ENCODE data around the gene KCNJ6. TPM values are rescaled to one million over a fixed set of nuclear protein-coding genes. Genes with fewer than 3 reads are reported as not detected.

Gene KCNJ6
- total RNA-seq, 2 donors from 2014 or later, result 0.33 TPM; not detected in 1

- no peak for DNase-seq
- H3K4me3 Mint-ChIP-seq, result no peak overlapping the region
- H3K4me3 ChIP-seq (ENCODE audit: low read length), result no peak overlapping the region
- H3K4me1 Mint-ChIP-seq, result peaks cover 5% of the 10 kb centered on the region
- no peaks in the 10 kb centered on the region for H3K36me3 ChIP-seq (ENCODE audit: control insufficient read depth, insufficient read depth, low read length)
- no peaks in the 10 kb centered on the region for H3K36me3 Mint-ChIP-seq (ENCODE audit: low read depth)
- H3K4me1 ChIP-seq (ENCODE audit: control insufficient read depth, insufficient read depth, low read length), result peaks cover 8% of the 10 kb centered on the region
- no peaks in the 10 kb centered on the region for H3K27me3 Mint-ChIP-seq (ENCODE audit: insufficient read depth)
- WGBS, 2 experiments (ENCODE audit: insufficient coverage in 1 of 2, insufficient read length in 1 of 2), result 88% methylated on average over 1 of the region's 1 CpG; no CpG with 5 or more reads in 1 of the 2 experiments
- H3K9me3 ChIP-seq (ENCODE audit: control insufficient read depth, low read length), result no peaks in the 10 kb centered on the region
- H3K9ac ChIP-seq (ENCODE audit: extremely low read depth, low read length, poor library complexity, severe bottlenecking), result no peak overlapping the region
- no peak overlapping the region for H3K27ac ChIP-seq (ENCODE audit: low read depth, low read length)
- no peak for TF ChIP-seq CTCF (conservative IDR thresholded peaks at IDR 0.05)
- no peak overlapping the region for H3K27ac Mint-ChIP-seq
- no peaks in the 10 kb centered on the region for H3K27me3 ChIP-seq (ENCODE audit: control insufficient read depth, insufficient read depth, low read length, poor library complexity, severe bottlenecking)
- H3K9me3 Mint-ChIP-seq, result peaks cover 7% of the 10 kb centered on the region
Observed at GRCh38 chr21:37804001-37804400, 112.3 kb downstream of the KCNJ6 start.

DNA sequence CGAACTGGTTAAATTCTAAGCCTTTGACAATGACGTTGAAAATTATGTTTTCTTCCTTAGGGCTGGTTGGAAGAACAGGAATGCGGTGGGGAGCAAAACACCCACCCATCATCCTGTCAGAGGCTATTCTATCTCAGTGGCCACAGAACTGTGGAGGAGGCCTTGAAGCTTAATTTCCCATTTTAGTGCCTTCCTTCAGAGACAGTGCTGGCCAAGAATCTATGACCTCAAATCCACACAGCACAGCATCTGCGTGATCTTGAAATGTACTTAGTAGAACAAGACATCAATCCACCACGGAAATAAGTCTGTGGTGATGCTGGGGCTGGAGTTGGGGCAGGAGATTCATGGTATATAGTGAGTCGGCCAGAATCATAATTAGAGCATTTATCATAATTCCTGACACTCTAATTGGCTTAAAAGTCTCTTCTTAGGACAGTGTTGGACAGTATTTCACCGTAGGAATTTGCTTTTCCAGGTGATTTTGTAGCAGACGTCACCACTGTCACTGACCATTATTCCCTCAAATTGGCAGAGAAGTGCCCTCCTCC lies 113.1 kb downstream of the KCNJ6 start:
- H3K9ac ChIP-seq (ENCODE audit: extremely low read depth, low read length, poor library complexity, severe bottlenecking), result no peak overlapping the region
- peaks cover 5% of the 10 kb centered on the region for H3K4me1 Mint-ChIP-seq
- no peaks in the 10 kb centered on the region for H3K36me3 ChIP-seq (ENCODE audit: control insufficient read depth, insufficient read depth, low read length)
- no peak for DNase-seq
- H3K4me3 ChIP-seq (ENCODE audit: low read length), result no peak overlapping the region
- no peaks in the 10 kb centered on the region for H3K27me3 ChIP-seq (ENCODE audit: control insufficient read depth, insufficient read depth, low read length, poor library complexity, severe bottlenecking)
- H3K36me3 Mint-ChIP-seq (ENCODE audit: low read depth), result no peaks in the 10 kb centered on the region
- H3K4me3 Mint-ChIP-seq, result no peak overlapping the region
- peaks cover 8% of the 10 kb centered on the region for H3K4me1 ChIP-seq (ENCODE audit: control insufficient read depth, insufficient read depth, low read length)
- H3K27ac Mint-ChIP-seq, result no peak overlapping the region
- H3K9me3 Mint-ChIP-seq, result peaks cover 7% of the 10 kb centered on the region
- no peaks in the 10 kb centered on the region for H3K9me3 ChIP-seq (ENCODE audit: control insufficient read depth, low read length)
- no peak overlapping the region for H3K27ac ChIP-seq (ENCODE audit: low read depth, low read length)
- H3K27me3 Mint-ChIP-seq (ENCODE audit: insufficient read depth), result no peaks in the 10 kb centered on the region
- 87 to 92% methylated on average over 4 to 8 of the region's 8 CpGs for WGBS, 2 experiments (ENCODE audit: insufficient coverage in 1 of 2, insufficient read length in 1 of 2)
- no peak for TF ChIP-seq CTCF (conservative IDR thresholded peaks at IDR 0.05)

DNA sequence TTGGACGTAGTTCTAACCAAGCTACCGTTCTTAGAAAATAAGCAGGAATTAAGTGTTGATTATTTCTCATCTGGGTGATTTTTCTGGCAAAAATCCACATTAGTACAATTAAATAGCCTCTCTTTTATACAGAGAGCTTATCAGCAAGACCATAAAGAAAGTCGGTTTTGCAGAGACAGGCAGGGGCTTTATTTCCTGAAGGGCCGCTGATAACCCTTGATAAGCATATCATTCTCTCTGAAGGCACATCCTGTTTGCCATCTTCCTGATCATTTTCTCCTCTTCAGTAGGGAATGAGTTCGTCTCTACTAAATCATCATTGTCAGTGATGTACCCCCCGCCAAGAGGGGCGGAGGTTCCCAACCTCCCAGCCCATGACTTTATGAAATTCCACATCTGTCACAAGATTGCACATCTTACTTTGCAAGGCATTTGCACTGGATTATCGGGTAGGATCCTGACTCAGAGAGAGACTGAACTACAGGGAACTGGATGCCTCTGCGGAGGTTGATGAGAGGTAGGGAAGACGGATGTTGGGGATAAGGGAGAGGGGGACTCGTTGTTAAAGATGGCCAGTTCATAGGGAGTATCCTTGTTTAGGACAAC lies 115.7 kb downstream of the KCNJ6 start:
- DNase-seq, result no peak
- Histone ChIP-seq H3K9ac (ENCODE audit: extremely low read depth, low read length, poor library complexity, severe bottlenecking) (no peak overlapping the region), H3K36me3 (ENCODE audit: control insufficient read depth, insufficient read depth, low read length) (no peaks in the 10 kb centered on the region), H3K9me3 (ENCODE audit: control insufficient read depth, low read length) (no peaks in the 10 kb centered on the region), H3K27ac (ENCODE audit: low read depth, low read length) (no peak overlapping the region), H3K27me3 (ENCODE audit: control insufficient read depth, insufficient read depth, low read length, poor library complexity, severe bottlenecking) (no peaks in the 10 kb centered on the region), H3K4me3 (ENCODE audit: low read length) (no peak overlapping the region), H3K4me1 (ENCODE audit: control insufficient read depth, insufficient read depth, low read length) (peaks cover 8% of the 10 kb centered on the region)
- Mint-ChIP-seq H3K4me1 (peaks cover 5% of the 10 kb centered on the region), H3K27ac (no peak overlapping the region), H3K36me3 (ENCODE audit: low read depth) (no peaks in the 10 kb centered on the region), H3K4me3 (no peak overlapping the region), H3K27me3 (ENCODE audit: insufficient read depth) (no peaks in the 10 kb centered on the region), H3K9me3 (peaks cover 7% of the 10 kb centered on the region)
- 85 to 90% methylated on average over 6 to 11 of the region's 11 CpGs for WGBS, 2 experiments (ENCODE audit: insufficient coverage in 1 of 2, insufficient read length in 1 of 2)
- TF ChIP-seq CTCF (conservative IDR thresholded peaks at IDR 0.05), result no peak
